OCI-LY1 (cell line): ENCODE measurements around the gene DDO.

Source experiments
- H2AFZ ChIP-seq: fragments of 200-600 bp; sonication (generic), shearing (Covaris generic); 2 replicates; pipeline ENCODE4 v1.6.0; 2014; ENCODE audit warnings: antibody characterized with exemption, mild to moderate bottlenecking, low read length
- H3F3A ChIP-seq: fragments of 200-600 bp; sonication (generic), shearing (Covaris generic); 2 replicates; pipeline ENCODE4 v1.6.0; 2014; ENCODE audit warnings: mild to moderate bottlenecking, antibody characterized with exemption, low read length, moderate library complexity; ENCODE audit not compliant: insufficient read depth
- H3K27ac ChIP-seq: fragments of 200-600 bp; sonication (generic); 2 replicates; pipeline ENCODE4 v1.5.1; 2014; ENCODE audit warnings: low read length, mixed run types, mild to moderate bottlenecking, low read depth; ENCODE audit not compliant: poor library complexity, severe bottlenecking
- H3K27me3 ChIP-seq: fragments of 200-600 bp; sonication (generic); 2 replicates; pipeline ENCODE4 v1.6.0; 2014; ENCODE audit warnings: antibody characterized with exemption, mild to moderate bottlenecking, low read length, moderate library complexity; ENCODE audit not compliant: insufficient read depth
- H3K36me3 ChIP-seq: fragments of 200-600 bp; sonication (generic); 2 replicates; pipeline ENCODE4 v1.6.1; 2014; ENCODE audit warnings: mild to moderate bottlenecking, antibody characterized with exemption, low read length, moderate library complexity, mixed read lengths; ENCODE audit not compliant: insufficient read depth
- H3K4me1 ChIP-seq: fragments of 200-600 bp; sonication (generic); 2 replicates; pipeline ENCODE4 v1.5.1; 2014; ENCODE audit warnings: mild to moderate bottlenecking, low read length, moderate library complexity; ENCODE audit not compliant: insufficient read depth, severe bottlenecking
- H3K4me2 ChIP-seq: fragments of 200-600 bp; sonication (generic), shearing (Covaris generic); 2 replicates; pipeline ENCODE4 v1.6.1; 2014; ENCODE audit warnings: low read length
- H3K4me3 ChIP-seq: fragments of 200-600 bp; sonication (generic); 2 replicates; pipeline ENCODE4 v1.5.1; 2014; ENCODE audit warnings: low read length, low read depth, mild to moderate bottlenecking, mixed read lengths; ENCODE audit not compliant: poor library complexity, severe bottlenecking
- H3K79me2 ChIP-seq: fragments of 200-600 bp; shearing (Covaris generic); 2 replicates; pipeline ENCODE4 v1.6.1; 2016; ENCODE audit warnings: mixed run types, low read length, mixed read lengths; ENCODE audit not compliant: insufficient read depth
- H3K9ac ChIP-seq: fragments of 200-600 bp; sonication (generic), shearing (Covaris generic); 2 replicates; pipeline ENCODE4 v1.6.1; 2014; ENCODE audit warnings: mild to moderate bottlenecking, low read length, mixed read lengths
- H3K9me2 ChIP-seq: fragments of 200-600 bp; sonication (generic), shearing (Covaris generic); 2 replicates; pipeline ENCODE4 v1.6.1; 2014; ENCODE audit warnings: low read depth, mild to moderate bottlenecking, low read length, mixed read lengths
- H3K9me3 ChIP-seq: fragments of 200-600 bp; shearing (Covaris generic); 2 replicates; pipeline ENCODE4 v1.6.1; 2014; ENCODE audit warnings: low read length, mixed read lengths
- H4K20me1 ChIP-seq: fragments of 200-600 bp; sonication (generic), shearing (Covaris generic); 2 replicates; pipeline ENCODE4 v1.6.0; 2016; ENCODE audit warnings: mild to moderate bottlenecking, low read length; ENCODE audit not compliant: insufficient read depth
- EZH2 ChIP-seq: fragments of 200-600 bp; sonication (generic), shearing (Covaris generic); IDR thresholded peaks from 2 replicates; pipeline ENCODE4 v1.8.0; 2017; ENCODE audit warnings: borderline replicate concordance, mixed run types, mild to moderate bottlenecking, antibody characterized with exemption, low read length, moderate library complexity, mixed read lengths
- TF ChIP-seq, protein P1 (sequence below): fragments of 200-600 bp; sonication (generic), shearing (Covaris generic); IDR thresholded peaks from 2 replicates; pipeline ENCODE4 v1.5.1; 2017; ENCODE audit warnings: mild to moderate bottlenecking, antibody characterized with exemption, low read length, moderate library complexity, mixed read lengths

The DDO gene

GRCh38 chr6:110357298-110357663 is 58.1 kb downstream of the DDO start:
- no peak overlapping the region for H2AFZ ChIP-seq
- no peak overlapping the region for H3K9ac ChIP-seq
- no peaks in the 10 kb centered on the region for H3K4me1 ChIP-seq
- H3K4me3 ChIP-seq, result no peak overlapping the region
- TF ChIP-seq, protein P1, sequence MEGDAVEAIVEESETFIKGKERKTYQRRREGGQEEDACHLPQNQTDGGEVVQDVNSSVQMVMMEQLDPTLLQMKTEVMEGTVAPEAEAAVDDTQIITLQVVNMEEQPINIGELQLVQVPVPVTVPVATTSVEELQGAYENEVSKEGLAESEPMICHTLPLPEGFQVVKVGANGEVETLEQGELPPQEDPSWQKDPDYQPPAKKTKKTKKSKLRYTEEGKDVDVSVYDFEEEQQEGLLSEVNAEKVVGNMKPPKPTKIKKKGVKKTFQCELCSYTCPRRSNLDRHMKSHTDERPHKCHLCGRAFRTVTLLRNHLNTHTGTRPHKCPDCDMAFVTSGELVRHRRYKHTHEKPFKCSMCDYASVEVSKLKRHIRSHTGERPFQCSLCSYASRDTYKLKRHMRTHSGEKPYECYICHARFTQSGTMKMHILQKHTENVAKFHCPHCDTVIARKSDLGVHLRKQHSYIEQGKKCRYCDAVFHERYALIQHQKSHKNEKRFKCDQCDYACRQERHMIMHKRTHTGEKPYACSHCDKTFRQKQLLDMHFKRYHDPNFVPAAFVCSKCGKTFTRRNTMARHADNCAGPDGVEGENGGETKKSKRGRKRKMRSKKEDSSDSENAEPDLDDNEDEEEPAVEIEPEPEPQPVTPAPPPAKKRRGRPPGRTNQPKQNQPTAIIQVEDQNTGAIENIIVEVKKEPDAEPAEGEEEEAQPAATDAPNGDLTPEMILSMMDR, result no peak
- TF ChIP-seq EZH2, result no peak
- H4K20me1 ChIP-seq, result no peaks in the 10 kb centered on the region
- no peak overlapping the region for H3K27ac ChIP-seq
- H3K27me3 ChIP-seq, result no peaks in the 10 kb centered on the region
- no peaks in the 10 kb centered on the region for H3K79me2 ChIP-seq
- H3K36me3 ChIP-seq, result no peaks in the 10 kb centered on the region
- no peaks in the 10 kb centered on the region for H3K9me3 ChIP-seq
- H3F3A ChIP-seq, result no peaks in the 10 kb centered on the region
- no peak overlapping the region for H3K4me2 ChIP-seq
- no peaks in the 10 kb centered on the region for H3K9me2 ChIP-seq

DNA sequence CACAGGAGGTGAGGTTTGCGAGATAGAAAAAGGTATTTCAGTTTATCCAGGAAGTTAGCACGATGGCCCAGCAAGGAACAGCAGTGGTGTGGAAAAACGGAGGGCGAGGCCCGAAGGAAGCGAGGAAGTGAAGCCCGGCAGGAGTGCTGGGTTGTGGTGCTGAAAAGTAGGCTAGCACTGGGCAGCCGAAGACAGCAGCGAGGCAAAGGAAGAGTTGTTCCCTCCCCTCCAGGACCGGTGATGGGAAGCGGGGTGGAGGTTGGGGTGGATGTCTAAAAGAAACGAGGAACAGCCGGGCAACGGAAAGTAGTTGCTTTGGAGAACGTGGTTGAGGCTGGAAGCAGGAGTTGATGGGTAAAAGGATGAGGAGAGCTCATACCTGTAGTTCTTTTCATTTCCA is 58.6 kb downstream of the DDO start:
- Histone ChIP-seq H3K27me3 (no peaks in the 10 kb centered on the region), H3K9me2 (no peaks in the 10 kb centered on the region), H3K9ac (no peak overlapping the region), H3K9me3 (no peaks in the 10 kb centered on the region), H2AFZ (no peak overlapping the region), H3K36me3 (no peaks in the 10 kb centered on the region), H3K27ac (no peak overlapping the region), H3F3A (no peaks in the 10 kb centered on the region), H3K4me3 (no peak overlapping the region), H3K79me2 (no peaks in the 10 kb centered on the region), H4K20me1 (no peaks in the 10 kb centered on the region), H3K4me1 (no peaks in the 10 kb centered on the region), H3K4me2 (no peak overlapping the region)
- TF ChIP-seq, protein P1, result no peak
- TF ChIP-seq EZH2, result no peak

DNA sequence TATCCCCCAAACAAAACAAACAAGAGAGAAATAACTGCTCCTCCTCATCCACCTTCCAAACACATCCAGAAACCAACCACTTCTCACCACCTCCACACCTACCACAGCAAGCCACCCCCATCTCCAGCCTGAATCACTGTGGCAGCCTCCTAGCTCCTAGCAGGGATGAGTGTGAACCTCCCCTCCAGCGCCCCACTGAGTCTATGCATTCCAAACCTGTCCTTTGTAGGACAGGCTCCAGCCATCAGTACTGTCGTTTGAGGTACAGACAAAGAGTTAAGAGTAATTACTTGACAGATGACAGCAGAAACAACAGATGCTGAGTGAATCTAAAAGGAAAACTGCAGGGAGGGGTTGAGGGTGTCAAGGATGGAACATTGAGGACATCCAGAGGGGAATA is 59.6 kb downstream of the DDO start:
- no peak overlapping the region for H3K9ac ChIP-seq
- no peaks in the 10 kb centered on the region for H3F3A ChIP-seq
- no peaks in the 10 kb centered on the region for H3K36me3 ChIP-seq
- H3K9me3 ChIP-seq, result no peaks in the 10 kb centered on the region
- no peaks in the 10 kb centered on the region for H3K27me3 ChIP-seq
- no peaks in the 10 kb centered on the region for H3K4me1 ChIP-seq
- H3K9me2 ChIP-seq, result no peaks in the 10 kb centered on the region
- H3K4me3 ChIP-seq, result no peak overlapping the region
- no peak overlapping the region for H3K4me2 ChIP-seq
- no peak for TF ChIP-seq EZH2
- TF ChIP-seq, protein P1, result no peak
- no peak overlapping the region for H2AFZ ChIP-seq
- no peaks in the 10 kb centered on the region for H3K79me2 ChIP-seq
- H4K20me1 ChIP-seq, result no peaks in the 10 kb centered on the region
- no peak overlapping the region for H3K27ac ChIP-seq
